Thoracic aorta (tissue), 2 donors: Measurements from ENCODE around the gene CYP19A1. TPM values are rescaled to one million over a fixed set of nuclear protein-coding genes. Genes with fewer than 3 reads are reported as not detected.

Experiments used
- ATAC-seq: fragments of 150-250 bp; one replicate; pipeline ENCODE4 v1.8.0; 2017; ENCODE audit warnings: low read depth; ENCODE audit not compliant: insufficient number of reproducible peaks, low FRiP score
- DNase-seq: peaks from one replicate; pipeline ENCODE4 v3.0.0-alpha.2; 2020; ENCODE audit warnings: low spot score
- H3K27ac ChIP-seq, 2 donors: fragments of 200-600 bp; sonication (generic); 1 replicate in 1 of 2; 2 replicates in 1 of 2; pipeline ENCODE4 v1.5.1; 2016; ENCODE audit warnings: mild to moderate bottlenecking in 2 of 2, moderate library complexity in 2 of 2
- H3K27me3 ChIP-seq: fragments of 200-600 bp; sonication (generic); replicated peaks from 2 replicates; pipeline ENCODE4 v1.6.0; 2016; ENCODE audit warnings: mild to moderate bottlenecking; ENCODE audit not compliant: insufficient read depth
- H3K36me3 ChIP-seq: fragments of 200-600 bp; sonication (generic); one replicate; pipeline ENCODE4 v1.5.1; 2016
- H3K4me1 ChIP-seq, 2 donors: fragments of 200-600 bp; sonication (generic); 1 replicate in 1 of 2; 2 replicates in 1 of 2; pipeline versions ENCODE4 v1.5.1 to v1.6.0; 2016; ENCODE audit warnings: low read depth in 2 of 2, mild to moderate bottlenecking in 1 of 2; ENCODE audit not compliant: control insufficient read depth in 1 of 2
- H3K4me3 ChIP-seq: fragments of 200-600 bp; sonication (generic); 2 replicates; pipeline ENCODE4 v1.5.1; 2016; ENCODE audit warnings: mild to moderate bottlenecking
- H3K9me3 ChIP-seq: fragments of 200-600 bp; sonication (generic); 2 replicates; pipeline ENCODE4 v1.5.1; 2016
- total RNA-seq, 2 donors: library from RNA; depleted of rRNA; stranded (reverse); fragments of >200 nt; gene quantifications; one replicate each; pipeline versions ENCODE4 v1.1.0 to v1.2.3, GENCODE V29; 2016
- TF ChIP-seq, protein P1 (sequence below): fragments of 200-600 bp; sonication (generic); IDR thresholded peaks from one replicate; pipeline ENCODE4 v1.5.1; 2019; ENCODE audit warnings: antibody characterized with exemption

Gene CYP19A1
- total RNA-seq, 2 donors from 2014 or later = 0.54 to 3.1 TPM

DNA sequence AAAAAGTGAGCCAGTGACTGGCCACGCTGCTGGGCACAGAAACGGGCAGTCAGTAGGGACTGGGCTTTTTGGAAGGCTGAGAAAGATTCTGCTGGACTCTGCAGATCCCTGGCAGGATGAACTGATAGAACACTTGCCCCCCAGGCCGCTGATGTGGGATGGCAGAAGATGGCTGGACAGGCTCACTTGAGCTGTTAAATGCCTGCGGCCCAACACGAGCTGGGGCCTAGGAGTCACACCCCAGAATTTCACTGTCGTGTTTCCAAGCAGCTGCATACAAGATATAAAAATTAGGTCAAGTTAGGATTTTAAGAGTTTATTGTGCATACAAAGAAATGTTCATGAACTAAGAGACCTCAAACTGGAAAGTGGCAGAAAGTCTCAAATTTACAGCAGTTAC, 29.9 kb upstream of the CYP19A1 start:
- TF ChIP-seq, protein P1, sequence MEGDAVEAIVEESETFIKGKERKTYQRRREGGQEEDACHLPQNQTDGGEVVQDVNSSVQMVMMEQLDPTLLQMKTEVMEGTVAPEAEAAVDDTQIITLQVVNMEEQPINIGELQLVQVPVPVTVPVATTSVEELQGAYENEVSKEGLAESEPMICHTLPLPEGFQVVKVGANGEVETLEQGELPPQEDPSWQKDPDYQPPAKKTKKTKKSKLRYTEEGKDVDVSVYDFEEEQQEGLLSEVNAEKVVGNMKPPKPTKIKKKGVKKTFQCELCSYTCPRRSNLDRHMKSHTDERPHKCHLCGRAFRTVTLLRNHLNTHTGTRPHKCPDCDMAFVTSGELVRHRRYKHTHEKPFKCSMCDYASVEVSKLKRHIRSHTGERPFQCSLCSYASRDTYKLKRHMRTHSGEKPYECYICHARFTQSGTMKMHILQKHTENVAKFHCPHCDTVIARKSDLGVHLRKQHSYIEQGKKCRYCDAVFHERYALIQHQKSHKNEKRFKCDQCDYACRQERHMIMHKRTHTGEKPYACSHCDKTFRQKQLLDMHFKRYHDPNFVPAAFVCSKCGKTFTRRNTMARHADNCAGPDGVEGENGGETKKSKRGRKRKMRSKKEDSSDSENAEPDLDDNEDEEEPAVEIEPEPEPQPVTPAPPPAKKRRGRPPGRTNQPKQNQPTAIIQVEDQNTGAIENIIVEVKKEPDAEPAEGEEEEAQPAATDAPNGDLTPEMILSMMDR = no peak

DNA sequence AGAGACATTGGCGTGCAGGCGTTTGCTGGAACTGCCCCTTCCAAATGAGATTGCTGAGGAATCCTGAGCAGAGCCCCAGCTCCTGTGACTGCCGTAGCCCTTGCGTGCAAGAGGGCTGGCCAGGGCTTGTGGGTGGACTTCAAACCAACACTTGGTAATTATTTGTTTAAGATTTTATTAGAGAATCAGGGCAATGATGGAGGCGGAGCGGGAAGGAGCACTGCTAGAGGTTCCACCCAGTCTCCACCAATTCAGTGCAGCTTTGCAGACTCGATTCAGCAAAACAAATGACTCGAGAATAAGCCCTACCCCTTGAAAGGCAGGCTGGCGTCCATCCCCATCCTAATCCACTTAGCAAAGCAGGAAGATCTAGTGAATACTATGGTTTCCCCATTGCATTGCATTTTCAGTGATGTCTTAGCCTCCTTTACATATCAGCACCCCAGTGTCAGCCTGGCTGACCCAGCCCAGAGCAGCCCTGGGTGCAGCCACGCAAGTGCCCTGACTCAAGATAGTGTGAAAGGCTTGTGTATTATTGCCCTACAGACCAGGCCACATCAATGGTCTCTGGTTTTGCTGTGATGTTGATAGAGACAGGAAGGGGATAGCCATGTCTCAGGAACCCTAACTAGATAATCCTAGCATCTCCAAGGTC, 29.1 kb upstream of the CYP19A1 start:
- TF ChIP-seq, protein P1 = no peak
- no peaks in the 10 kb centered on the region for H3K9me3 ChIP-seq
- ATAC-seq (no peak), DNase-seq (no peak)
- H3K27me3 ChIP-seq = no peaks in the 10 kb centered on the region
- H3K4me3 ChIP-seq = no peak overlapping the region
- no peak overlapping the region for H3K27ac ChIP-seq
- peaks cover 0 to 22% of the 10 kb centered on the region in 2 donors for H3K4me1 ChIP-seq
- no peaks in the 10 kb centered on the region for H3K36me3 ChIP-seq

More for the DNA sequence above, 29.9 kb upstream of the CYP19A1 start:
- no peak overlapping the region for H3K27ac ChIP-seq
- H3K4me1 ChIP-seq = peaks cover 0 to 22% of the 10 kb centered on the region in 2 donors
- H3K4me3 ChIP-seq = no peak overlapping the region
- DNase-seq = no peak
- no peaks in the 10 kb centered on the region for H3K36me3 ChIP-seq
- H3K9me3 ChIP-seq = no peaks in the 10 kb centered on the region
- ATAC-seq = no peak
- H3K27me3 ChIP-seq = no peaks in the 10 kb centered on the region

DNA sequence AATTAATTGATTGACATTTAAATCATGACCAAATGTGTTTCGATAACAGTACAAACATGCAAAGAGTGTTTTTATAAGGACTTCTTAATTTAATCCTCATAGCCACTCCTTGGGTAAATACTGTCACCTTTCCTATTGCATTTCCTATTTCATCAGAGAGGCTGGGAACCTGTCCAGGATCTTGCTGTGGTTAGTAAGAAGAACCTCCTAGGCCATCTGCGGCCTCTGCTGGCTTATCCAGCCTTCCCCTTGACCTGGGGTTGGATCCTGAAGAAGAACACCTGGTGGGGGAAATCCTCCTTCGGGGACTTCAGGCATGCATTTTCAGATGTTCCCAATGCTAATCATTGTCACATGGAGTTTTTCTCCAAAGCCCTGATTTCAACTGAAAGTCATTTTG, 28.5 kb upstream of the CYP19A1 start:
- H3K4me1 ChIP-seq = peaks cover 0 to 22% of the 10 kb centered on the region in 2 donors
- TF ChIP-seq, protein P1 = no peak
- H3K4me3 ChIP-seq = no peak overlapping the region
- ATAC-seq (no peak), DNase-seq (no peak)
- no peak overlapping the region for H3K27ac ChIP-seq
- H3K9me3 ChIP-seq = no peaks in the 10 kb centered on the region
- H3K36me3 ChIP-seq = no peaks in the 10 kb centered on the region
- H3K27me3 ChIP-seq = no peaks in the 10 kb centered on the region

DNA sequence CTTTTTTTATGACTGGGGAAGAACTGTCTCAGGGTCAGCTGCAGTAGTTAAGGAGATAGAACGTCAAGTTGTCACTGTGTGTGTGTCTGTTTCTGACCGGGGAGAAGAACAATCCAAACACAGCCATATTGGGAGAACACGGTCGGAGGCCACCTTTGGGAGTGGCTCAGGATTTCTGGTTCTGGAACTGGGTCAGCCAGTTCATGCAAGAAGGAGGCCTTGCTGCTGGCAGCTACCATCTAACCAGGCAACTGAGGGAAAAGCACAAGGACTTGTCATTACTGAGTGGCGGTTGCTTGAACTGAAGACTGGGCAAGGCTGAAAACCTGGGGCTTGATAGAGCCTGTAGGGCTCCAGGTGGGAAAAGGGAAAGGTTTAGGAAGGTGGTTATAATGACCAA, 27.7 kb upstream of the CYP19A1 start:
- Histone ChIP-seq H3K4me3 (no peak overlapping the region), H3K9me3 (no peaks in the 10 kb centered on the region), H3K27me3 (no peaks in the 10 kb centered on the region), H3K27ac (no peak overlapping the region), H3K36me3 (no peaks in the 10 kb centered on the region), H3K4me1 (peaks cover 0 to 22% of the 10 kb centered on the region in 2 donors)
- ATAC-seq = no peak
- TF ChIP-seq, protein P1 = no peak
- DNase-seq = no peak

- TF ChIP-seq, protein P1 = no peak
- no peak overlapping the region for H3K27ac ChIP-seq
- DNase-seq = no peak
- H3K9me3 ChIP-seq = no peaks in the 10 kb centered on the region
- no peaks in the 10 kb centered on the region for H3K27me3 ChIP-seq
- ATAC-seq = no peak
- peaks cover 0 to 22% of the 10 kb centered on the region in 2 donors for H3K4me1 ChIP-seq
- H3K36me3 ChIP-seq = no peaks in the 10 kb centered on the region
- no peak overlapping the region for H3K4me3 ChIP-seq
Observed at GRCh38 chr15:51365417-51365816, 27.0 kb upstream of the CYP19A1 start.
